ENCODE data around the gene SMARCC1.

SMARCC1 gene

GRCh38 chr3:47647550-47647949, 134.1 kb downstream of the SMARCC1 start:
- H3K9me3 ChIP-seq (ENCODE audit: control insufficient read depth, low read length) = no peaks in the 10 kb centered on the region
- H2AFZ ChIP-seq = no peak overlapping the region
- no peaks in the 10 kb centered on the region for H3K36me3 ChIP-seq (ENCODE audit: control insufficient read depth, insufficient read depth, low read length)
- H3K79me2 ChIP-seq = peaks cover 3% of the 10 kb centered on the region
- no peaks in the 10 kb centered on the region for H3K4me1 ChIP-seq
- no peak overlapping the region for H3K9ac ChIP-seq
- no peak overlapping the region for H3K4me3 ChIP-seq (ENCODE audit: low read depth, low read length)
- no peak overlapping the region for H3K4me2 ChIP-seq (ENCODE audit: low read length)
- no peaks in the 10 kb centered on the region for H3K27me3 ChIP-seq (ENCODE audit: control insufficient read depth, insufficient read depth, low read length)
- TF ChIP-seq CTCF (IDR thresholded peaks at IDR 0.05) = no peak
- H3K27ac ChIP-seq = no peak overlapping the region

GRCh38 chr3:47646362-47646761, 135.3 kb downstream of the SMARCC1 start:
- peaks cover 3% of the 10 kb centered on the region for H3K79me2 ChIP-seq
- H3K9ac ChIP-seq = no peak overlapping the region

GRCh38 chr3:47645551-47645950, 136.1 kb downstream of the SMARCC1 start:
- Histone ChIP-seq H2AFZ (no peak overlapping the region), H3K4me3 (ENCODE audit: low read depth, low read length) (no peak overlapping the region), H3K79me2 (peaks cover 3% of the 10 kb centered on the region), H3K36me3 (ENCODE audit: control insufficient read depth, insufficient read depth, low read length) (no peaks in the 10 kb centered on the region), H3K27me3 (ENCODE audit: control insufficient read depth, insufficient read depth, low read length) (no peaks in the 10 kb centered on the region), H3K27ac (no peak overlapping the region), H3K9me3 (ENCODE audit: control insufficient read depth, low read length) (no peaks in the 10 kb centered on the region), H3K4me1 (no peaks in the 10 kb centered on the region), H3K9ac (no peak overlapping the region), H3K4me2 (ENCODE audit: low read length) (no peak overlapping the region)
- no peak for TF ChIP-seq CTCF (IDR thresholded peaks at IDR 0.05)

More at GRCh38 chr3:47646362-47646761, 135.3 kb downstream of the SMARCC1 start:
- H3K9me3 ChIP-seq (ENCODE audit: control insufficient read depth, low read length) = no peaks in the 10 kb centered on the region
- TF ChIP-seq CTCF (IDR thresholded peaks at IDR 0.05) = no peak
- no peak overlapping the region for H2AFZ ChIP-seq
- no peak overlapping the region for H3K27ac ChIP-seq
- no peaks in the 10 kb centered on the region for H3K4me1 ChIP-seq
- no peaks in the 10 kb centered on the region for H3K36me3 ChIP-seq (ENCODE audit: control insufficient read depth, insufficient read depth, low read length)
- H3K27me3 ChIP-seq (ENCODE audit: control insufficient read depth, insufficient read depth, low read length) = no peaks in the 10 kb centered on the region
- H3K4me3 ChIP-seq (ENCODE audit: low read depth, low read length) = no peak overlapping the region
- H3K4me2 ChIP-seq (ENCODE audit: low read length) = no peak overlapping the region

- Histone ChIP-seq H3K27me3 (ENCODE audit: control insufficient read depth, insufficient read depth, low read length) (no peaks in the 10 kb centered on the region), H2AFZ (no peak overlapping the region), H3K9ac (no peak overlapping the region), H3K4me1 (no peaks in the 10 kb centered on the region), H3K27ac (no peak overlapping the region), H3K4me3 (ENCODE audit: low read depth, low read length) (no peak overlapping the region), H3K4me2 (ENCODE audit: low read length) (no peak overlapping the region), H3K36me3 (ENCODE audit: control insufficient read depth, insufficient read depth, low read length) (no peaks in the 10 kb centered on the region), H3K9me3 (ENCODE audit: control insufficient read depth, low read length) (no peaks in the 10 kb centered on the region), H3K79me2 (no peaks in the 10 kb centered on the region)
- no peak for TF ChIP-seq CTCF (IDR thresholded peaks at IDR 0.05)
Observed at GRCh38 chr3:47643092-47643491, 138.6 kb downstream of the SMARCC1 start.

GRCh38 chr3:47641739-47642138, 140.0 kb downstream of the SMARCC1 start:
- no peak overlapping the region for H3K4me2 ChIP-seq (ENCODE audit: low read length)
- no peaks in the 10 kb centered on the region for H3K27me3 ChIP-seq (ENCODE audit: control insufficient read depth, insufficient read depth, low read length)
- no peaks in the 10 kb centered on the region for H3K79me2 ChIP-seq
- H3K9ac ChIP-seq = no peak overlapping the region
- H2AFZ ChIP-seq = no peak overlapping the region
- no peaks in the 10 kb centered on the region for H3K9me3 ChIP-seq (ENCODE audit: control insufficient read depth, low read length)
- no peak overlapping the region for H3K27ac ChIP-seq
- TF ChIP-seq CTCF (IDR thresholded peaks at IDR 0.05) = no peak
- no peaks in the 10 kb centered on the region for H3K4me1 ChIP-seq
- H3K4me3 ChIP-seq (ENCODE audit: low read depth, low read length) = no peak overlapping the region
- H3K36me3 ChIP-seq (ENCODE audit: control insufficient read depth, insufficient read depth, low read length) = no peaks in the 10 kb centered on the region

Measured in parathyroid adenoma (tissue), 2 donors.